Activated B cell treated with CpG ODN at 0.5 μM for 24 hours (primary cell): ENCODE results near the gene ZMYND15. TPM values are rescaled to one million over a fixed set of nuclear protein-coding genes. Genes with fewer than 3 reads are reported as not detected.
A peak's percentile ranks its signal among the peaks of the same experiment; 100 is the strongest.
"Not testable (repeated sequence)": the region's sequence is repeated elsewhere in the genome, so short reads cannot be mapped to it uniquely, and the experiment has no call there.

Source experiments
- ATAC-seq: fragments of 200-7000 bp; cut with Tn5 transposase; one replicate; pipeline ENCODE4 v1.10.0; 2021; ENCODE audit warnings: low read depth, mild to moderate bottlenecking, moderate library complexity
- CTCF ChIA-PET: fragments of 350-600 bp; sonication (Branson Sonifier 250); formaldehyde crosslinking; loops from one replicate; lab custom pipeline; 2021; ENCODE audit warnings: antibody characterized with exemption; lab: Charles Lee
- POLR2A ChIA-PET: fragments of 350-600 bp; sonication (Branson Sonifier 250); formaldehyde crosslinking; loops from one replicate; lab custom pipeline; 2021; ENCODE audit warnings: antibody characterized with exemption; lab: Charles Lee
- DNase-seq: peaks from one replicate; pipeline ENCODE4 v3.0.0; 2022
- H3K27ac Mint-ChIP-seq: one replicate; pipeline ENCODE4 v1.8.0; 2020; ENCODE audit warnings: mixed read lengths
- H3K27me3 Mint-ChIP-seq: one replicate; pipeline ENCODE4 v1.8.0; 2021; ENCODE audit warnings: mixed read lengths
- H3K36me3 Mint-ChIP-seq: one replicate; pipeline ENCODE4 v1.8.0; 2021; ENCODE audit warnings: low read depth, mixed read lengths
- H3K4me1 Mint-ChIP-seq: one replicate; pipeline ENCODE4 v1.8.0; 2021; ENCODE audit warnings: mixed read lengths
- H3K4me3 Mint-ChIP-seq: one replicate; pipeline ENCODE4 v1.8.0; 2020; ENCODE audit warnings: mild to moderate bottlenecking, mixed read lengths
- H3K9me3 Mint-ChIP-seq: one replicate; pipeline ENCODE4 v1.8.0; 2020; ENCODE audit warnings: mixed read lengths
- intact Hi-C: fragments of 100-400 bp; cut with micrococcal nuclease; formaldehyde crosslinking; loops from one replicate; pipeline ENCODE4 v1.15.1; 2024
- total RNA-seq: library from RNA; stranded (reverse); gene quantifications from 2 replicates; pipeline ENCODE4 v1.2.3, GENCODE V29; 2022
- TF ChIP-seq, protein P1 (sequence below): fragments of 200-600 bp; IDR thresholded peaks from one replicate; pipeline ENCODE4 v1.8.0; 2022; ENCODE audit warnings: antibody characterized with exemption, mild to moderate bottlenecking

Gene ZMYND15
- total RNA-seq, 1 donor from 2014 or later = 0.31 TPM

GRCh38 chr17:4711661-4712181 lies 27.9 kb upstream of the ZMYND15 start:
- Mint-ChIP-seq H3K27me3 (no peaks in the 10 kb centered on the region), H3K4me1 (peaks cover 48% of the 10 kb centered on the region), H3K9me3 (no peaks in the 10 kb centered on the region), H3K27ac (peak overlapping the region; percentile 83), H3K4me3 (peak overlapping the region; percentile 86), H3K36me3 (peaks cover 11% of the 10 kb centered on the region)
- DNase-seq = no peak
- TF ChIP-seq, protein P1, sequence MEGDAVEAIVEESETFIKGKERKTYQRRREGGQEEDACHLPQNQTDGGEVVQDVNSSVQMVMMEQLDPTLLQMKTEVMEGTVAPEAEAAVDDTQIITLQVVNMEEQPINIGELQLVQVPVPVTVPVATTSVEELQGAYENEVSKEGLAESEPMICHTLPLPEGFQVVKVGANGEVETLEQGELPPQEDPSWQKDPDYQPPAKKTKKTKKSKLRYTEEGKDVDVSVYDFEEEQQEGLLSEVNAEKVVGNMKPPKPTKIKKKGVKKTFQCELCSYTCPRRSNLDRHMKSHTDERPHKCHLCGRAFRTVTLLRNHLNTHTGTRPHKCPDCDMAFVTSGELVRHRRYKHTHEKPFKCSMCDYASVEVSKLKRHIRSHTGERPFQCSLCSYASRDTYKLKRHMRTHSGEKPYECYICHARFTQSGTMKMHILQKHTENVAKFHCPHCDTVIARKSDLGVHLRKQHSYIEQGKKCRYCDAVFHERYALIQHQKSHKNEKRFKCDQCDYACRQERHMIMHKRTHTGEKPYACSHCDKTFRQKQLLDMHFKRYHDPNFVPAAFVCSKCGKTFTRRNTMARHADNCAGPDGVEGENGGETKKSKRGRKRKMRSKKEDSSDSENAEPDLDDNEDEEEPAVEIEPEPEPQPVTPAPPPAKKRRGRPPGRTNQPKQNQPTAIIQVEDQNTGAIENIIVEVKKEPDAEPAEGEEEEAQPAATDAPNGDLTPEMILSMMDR = no peak
- ChIA-PET POLR2A (interaction anchor here (2.9 to 3.2 kb wide), 2 partner anchors 14 to 189 kb away, joined by 10 to 11 read pairs; partner anchors contain the start of gene C17orf107), CTCF (interaction anchor here (3.1 kb wide), 1 partner anchor 78 kb away, joined by 13 read pairs; no protein-coding TSS in a partner anchor)
- ATAC-seq = no peak
- intact Hi-C loops = loop anchor here (2.0 to 5.0 kb wide), 5 partner anchors 95 to 256 kb away; partner anchors contain the start of genes MYBBP1A, PFN1, PLD2 and RNF167

DNA sequence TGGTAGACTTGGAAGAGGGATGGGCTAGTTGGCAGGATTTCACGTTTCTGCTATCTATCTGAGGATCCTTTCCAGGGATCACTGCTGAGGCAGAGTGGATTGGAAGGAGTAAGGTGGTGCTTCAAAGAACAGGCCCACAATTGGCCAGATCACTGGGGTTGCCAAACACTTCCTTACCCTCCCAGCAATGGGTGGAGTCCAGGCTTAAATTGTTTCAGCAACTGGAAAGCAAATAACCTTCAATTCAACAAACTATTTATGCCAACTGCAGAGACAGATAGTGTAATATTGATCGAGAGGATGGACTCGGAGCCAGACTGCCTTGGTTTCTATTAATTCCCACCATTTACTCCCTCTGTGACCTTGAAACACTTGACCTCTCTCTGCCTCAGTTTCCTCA lies 27.1 kb upstream of the ZMYND15 start:
- ChIA-PET CTCF (interaction anchor here (3.1 kb wide), 1 partner anchor 78 kb away, joined by 13 read pairs; no protein-coding TSS in a partner anchor), POLR2A (interaction anchor here (3.2 kb wide), 1 partner anchor 13 kb away, joined by 11 read pairs; no protein-coding TSS in a partner anchor)
- Mint-ChIP-seq H3K9me3 (no peaks in the 10 kb centered on the region), H3K36me3 (peaks cover 19% of the 10 kb centered on the region), H3K4me1 (peaks cover 48% of the 10 kb centered on the region), H3K4me3 (no peak overlapping the region), H3K27me3 (no peaks in the 10 kb centered on the region), H3K27ac (peak overlapping the region; percentile 61)
- TF ChIP-seq, protein P1 = no peak
- ATAC-seq = no peak
- DNase-seq = no peak
- intact Hi-C loops = loop anchor here (5.0 kb wide), 1 partner anchor 255 kb away; the partner anchor contains the start of gene SPAG7

- peaks cover 38% of the 10 kb centered on the region for H3K36me3 Mint-ChIP-seq
- POLR2A ChIA-PET = interaction anchor here (0.6 kb wide), 1 partner anchor 10 kb away, joined by 5 read pairs; no protein-coding TSS in a partner anchor
- H3K4me3 Mint-ChIP-seq = peak overlapping the region; percentile 52
- CTCF ChIA-PET, H3K9me3 Mint-ChIP-seq, ATAC-seq, DNase-seq, H3K27me3 Mint-ChIP-seq: not testable (repeated sequence)
- peaks cover 48% of the 10 kb centered on the region for H3K4me1 Mint-ChIP-seq
- H3K27ac Mint-ChIP-seq = peak overlapping the region; percentile 81
- intact Hi-C loops = loop anchor here (5.0 kb wide), 1 partner anchor 253 kb away; the partner anchor contains the start of gene SPAG7
Observed at GRCh38 chr17:4714340-4715062, 25.1 kb upstream of the ZMYND15 start.

- Mint-ChIP-seq H3K4me1 (peaks cover 44% of the 10 kb centered on the region), H3K27me3 (no peaks in the 10 kb centered on the region), H3K27ac (peak overlapping the region; percentile 81), H3K9me3 (no peaks in the 10 kb centered on the region), H3K36me3 (peaks cover 45% of the 10 kb centered on the region), H3K4me3 (peak overlapping the region; percentile 52)
- ChIA-PET POLR2A (interaction anchor here (0.6 kb wide), 1 partner anchor 9 kb away, joined by 5 read pairs; no protein-coding TSS in a partner anchor), CTCF (no interaction called here)
- DNase-seq (no peak), ATAC-seq (no peak)
- intact Hi-C loops = no loop called here
- TF ChIP-seq, protein P1 = no peak
Observed at GRCh38 chr17:4715063-4715744, 24.4 kb upstream of the ZMYND15 start.

DNA sequence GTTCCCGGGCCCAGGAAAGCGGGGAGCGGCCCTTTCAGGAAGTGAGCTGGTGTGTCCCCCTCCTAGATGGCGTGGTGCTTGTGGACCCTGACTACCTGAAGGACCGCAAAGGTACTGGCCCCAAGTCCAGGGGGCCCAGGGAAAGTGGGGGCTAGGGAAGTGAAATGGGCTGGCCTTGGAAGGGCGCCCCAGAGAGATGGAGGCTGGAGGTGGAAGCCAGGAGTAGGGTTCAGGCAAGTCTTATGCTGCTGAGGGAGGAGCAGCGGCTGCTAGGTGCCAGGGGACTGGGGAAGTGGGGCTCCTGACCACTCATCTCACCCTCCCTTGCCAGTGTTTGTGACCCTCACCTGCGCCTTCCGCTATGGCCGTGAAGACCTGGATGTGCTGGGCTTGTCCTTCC lies 23.6 kb upstream of the ZMYND15 start:
- H3K36me3 Mint-ChIP-seq = peaks cover 51% of the 10 kb centered on the region
- peaks cover 38% of the 10 kb centered on the region for H3K4me1 Mint-ChIP-seq
- POLR2A ChIA-PET = no interaction called here
- no peaks in the 10 kb centered on the region for H3K27me3 Mint-ChIP-seq
- no peak for ATAC-seq
- intact Hi-C loops = no loop called here
- CTCF ChIA-PET = no interaction called here
- no peaks in the 10 kb centered on the region for H3K9me3 Mint-ChIP-seq
- DNase-seq = no peak
- no peak overlapping the region for H3K4me3 Mint-ChIP-seq
- TF ChIP-seq, protein P1 = no peak
- H3K27ac Mint-ChIP-seq = no peak overlapping the region
